ENCODE data around the gene KIF5A.
"Not testable (repeated sequence)": the region's sequence is repeated elsewhere in the genome, so short reads cannot be mapped to it uniquely, and the experiment has no call there.

Gene KIF5A

DNA sequence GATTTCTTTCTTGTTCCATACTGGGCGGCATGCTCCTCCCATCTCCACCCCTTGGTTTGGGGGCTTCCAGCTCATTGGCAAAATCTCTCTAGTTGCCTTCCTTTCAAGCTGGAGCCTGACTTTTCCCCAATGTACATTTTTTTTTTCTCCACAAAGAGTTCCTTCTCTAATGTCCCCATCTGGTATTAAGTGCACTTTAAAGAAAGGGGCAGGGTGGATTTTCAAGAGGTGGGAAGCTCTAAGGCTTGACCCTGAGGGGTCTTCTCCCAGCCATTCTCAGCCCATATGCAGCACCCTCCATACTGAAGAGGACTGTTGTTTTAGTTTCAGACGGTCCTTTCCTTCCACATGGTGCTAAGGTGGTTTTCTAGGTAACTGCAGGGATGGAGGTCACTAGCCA, 35.3 kb downstream of the KIF5A start:
- no peak for DNase-seq

DNA sequence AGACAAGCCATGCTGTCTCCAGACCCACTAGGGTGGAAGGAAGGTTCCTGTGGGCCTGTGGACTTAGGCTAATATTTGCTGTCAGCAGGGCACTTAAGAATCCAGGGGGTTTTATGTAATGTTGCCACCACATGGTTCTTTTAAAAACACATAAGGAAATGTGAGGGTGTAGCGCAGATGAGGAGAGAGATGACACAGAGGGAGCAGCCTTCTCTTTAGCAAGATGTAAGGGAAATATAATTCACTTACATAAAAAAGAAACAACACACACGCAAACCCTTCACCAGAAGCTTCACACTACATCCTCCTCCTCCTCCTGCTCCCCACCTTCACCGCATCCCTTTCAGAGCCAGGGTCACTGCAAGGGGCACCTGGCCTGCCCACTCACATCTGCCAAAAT, 36.3 kb downstream of the KIF5A start:
- DNase-seq: no peak

DNA sequence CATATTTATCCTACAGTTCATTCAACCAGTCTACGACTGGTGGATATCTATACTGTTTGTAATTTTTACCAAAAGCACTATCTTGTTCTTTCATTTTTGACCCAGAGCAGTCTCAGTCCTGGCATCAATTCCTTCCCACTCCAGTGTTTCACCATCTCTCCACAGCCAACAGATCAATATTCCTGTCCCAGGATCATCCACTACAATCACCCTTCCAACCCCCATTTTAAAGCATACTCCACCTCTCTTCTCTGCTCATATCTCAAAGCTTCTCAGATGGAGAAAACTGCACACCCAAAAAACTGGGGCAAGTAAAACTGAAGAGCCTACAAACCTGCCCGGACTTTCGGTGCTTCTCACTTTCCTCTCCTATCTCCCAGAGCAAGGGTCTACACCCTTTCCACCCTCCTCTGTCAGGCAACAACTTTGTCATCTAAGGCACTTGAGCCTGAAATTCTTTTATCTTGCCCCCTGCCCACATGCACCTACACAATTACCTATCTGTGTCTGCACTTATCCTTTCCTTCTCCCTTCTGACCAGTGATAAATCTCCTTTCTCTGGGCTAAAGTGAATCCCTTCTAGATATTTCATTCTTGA, 37.1 kb downstream of the KIF5A start:
- no peak for DNase-seq

DNA sequence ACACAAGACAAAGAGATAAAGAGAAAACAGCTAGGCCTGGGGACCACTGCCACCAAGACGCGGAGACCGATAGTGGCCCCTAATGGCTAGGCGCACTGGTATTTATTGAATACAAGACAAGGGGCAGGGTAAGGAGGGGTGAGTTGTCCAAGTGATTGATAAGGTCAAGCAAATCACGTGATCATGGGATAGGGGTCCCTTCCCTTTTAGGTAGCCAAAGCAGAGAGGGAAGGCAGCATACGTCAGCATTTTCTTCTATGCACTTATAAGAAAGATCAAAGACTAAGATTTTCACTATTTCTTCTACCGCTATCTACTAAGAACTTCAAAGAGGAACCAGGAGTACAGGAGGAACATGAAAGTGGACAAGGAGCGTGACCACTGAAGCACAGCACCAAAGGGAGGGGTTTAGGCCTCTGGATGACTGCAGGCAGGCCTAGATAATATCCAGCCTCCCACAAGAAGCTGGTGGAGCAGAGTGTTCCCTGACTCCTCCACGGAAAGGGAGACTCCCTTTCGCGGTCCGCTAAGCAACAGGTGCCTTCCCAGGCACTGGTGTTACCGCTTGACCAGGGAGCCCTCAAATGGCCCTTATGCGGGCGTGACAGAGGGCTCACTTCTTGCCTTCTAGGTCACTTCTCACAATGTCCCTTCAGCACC, 39.2 kb downstream of the KIF5A start:
- not testable (repeated sequence) for DNase-seq

DNA sequence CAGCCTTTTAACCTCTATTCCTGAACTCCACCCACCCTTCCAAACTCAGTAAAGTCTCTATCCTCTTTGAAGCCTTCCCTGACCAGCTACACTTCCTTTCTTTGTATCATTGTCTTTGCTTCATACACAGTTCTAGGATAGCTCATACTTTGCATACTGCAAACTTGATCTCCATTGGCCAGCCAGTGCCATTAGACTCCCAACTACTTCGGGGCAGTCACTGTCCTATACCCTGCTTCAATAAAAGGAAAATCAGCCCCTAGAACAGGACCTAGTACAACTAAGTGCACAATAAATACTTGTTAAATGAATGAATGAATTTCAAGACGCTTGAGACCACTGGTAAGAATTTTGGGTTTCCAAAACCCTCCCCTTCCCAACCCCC, 40.6 kb downstream of the KIF5A start:
- DNase-seq: no peak

DNA sequence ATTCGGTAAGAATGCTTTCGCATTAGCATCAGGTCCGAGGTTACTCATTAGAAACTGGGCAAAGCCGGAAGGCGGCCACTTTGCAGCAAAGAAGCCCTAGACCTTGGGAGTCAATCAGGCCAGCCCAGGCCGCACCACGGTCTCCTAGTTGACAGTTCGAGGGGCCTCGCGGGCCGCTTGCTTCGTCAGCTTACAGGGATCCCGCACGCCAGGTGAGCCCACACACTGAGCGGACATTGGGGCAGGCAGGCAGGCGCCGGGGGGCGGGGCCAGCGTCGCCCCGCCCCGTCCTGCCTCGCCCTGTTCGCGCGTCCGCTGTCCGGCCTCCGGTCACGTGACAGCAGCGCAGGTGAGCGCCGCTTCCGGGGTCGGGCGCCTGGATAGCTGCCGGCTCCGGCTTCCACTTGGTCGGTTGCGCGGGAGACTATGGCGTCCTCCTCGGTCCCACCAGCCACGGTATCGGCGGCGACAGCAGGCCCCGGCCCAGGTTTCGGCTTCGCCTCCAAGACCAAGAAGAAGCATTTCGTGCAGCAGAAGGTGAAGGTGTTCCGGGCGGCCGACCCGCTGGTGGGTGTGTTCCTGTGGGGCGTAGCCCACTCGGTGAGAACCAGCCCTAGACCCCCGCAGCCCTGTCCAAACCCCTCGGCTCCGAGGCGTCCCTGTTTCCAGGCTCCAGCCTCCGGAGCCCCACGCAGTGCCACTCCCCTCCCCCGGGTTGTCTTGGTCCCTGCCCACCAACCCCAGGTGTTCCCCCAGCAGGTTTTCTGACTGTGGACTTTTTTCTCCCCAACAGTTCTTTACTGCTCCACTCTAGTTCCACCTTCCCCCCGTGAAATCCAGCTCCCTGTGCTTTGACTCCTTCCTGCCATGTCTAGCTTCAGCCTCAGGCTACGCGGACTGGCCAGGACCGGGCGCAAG, 41.3 kb downstream of the KIF5A start, which contains the start of gene PIP4K2C:
Gene PIP4K2C (plus strand): TSS at position 329 of the 918 bp plus-strand sequence. CDS start 98 bp downstream, at position 427.
- peak; percentile 46 for DNase-seq

DNA sequence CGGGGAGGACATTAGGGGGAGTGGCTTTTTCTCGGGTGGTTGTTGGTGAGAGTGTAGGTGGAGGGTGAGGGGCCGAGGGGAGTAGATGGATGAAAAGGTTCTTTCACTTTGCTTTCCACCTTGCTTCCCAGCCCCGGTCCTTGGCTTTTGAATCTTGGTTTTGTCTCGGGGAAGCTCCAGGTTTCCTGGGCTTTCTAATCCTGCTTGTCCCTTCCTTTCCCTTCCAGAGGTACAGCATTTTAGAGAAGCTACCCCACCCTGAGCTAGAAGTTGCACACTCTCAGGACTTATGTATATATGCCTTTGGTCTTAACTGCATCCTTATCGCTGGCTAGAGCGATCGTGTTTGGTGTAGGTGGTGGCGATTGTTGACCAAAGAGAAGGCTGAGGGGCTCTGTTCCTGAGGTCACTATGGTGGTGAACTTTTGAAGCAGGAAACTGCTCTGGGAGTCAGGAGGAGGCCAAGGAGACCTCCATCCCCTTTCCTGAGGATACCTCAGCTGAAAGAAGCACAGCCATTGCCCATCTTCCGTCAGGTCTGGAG, 42.0 kb downstream of the KIF5A start:
- no peak for DNase-seq

DNA sequence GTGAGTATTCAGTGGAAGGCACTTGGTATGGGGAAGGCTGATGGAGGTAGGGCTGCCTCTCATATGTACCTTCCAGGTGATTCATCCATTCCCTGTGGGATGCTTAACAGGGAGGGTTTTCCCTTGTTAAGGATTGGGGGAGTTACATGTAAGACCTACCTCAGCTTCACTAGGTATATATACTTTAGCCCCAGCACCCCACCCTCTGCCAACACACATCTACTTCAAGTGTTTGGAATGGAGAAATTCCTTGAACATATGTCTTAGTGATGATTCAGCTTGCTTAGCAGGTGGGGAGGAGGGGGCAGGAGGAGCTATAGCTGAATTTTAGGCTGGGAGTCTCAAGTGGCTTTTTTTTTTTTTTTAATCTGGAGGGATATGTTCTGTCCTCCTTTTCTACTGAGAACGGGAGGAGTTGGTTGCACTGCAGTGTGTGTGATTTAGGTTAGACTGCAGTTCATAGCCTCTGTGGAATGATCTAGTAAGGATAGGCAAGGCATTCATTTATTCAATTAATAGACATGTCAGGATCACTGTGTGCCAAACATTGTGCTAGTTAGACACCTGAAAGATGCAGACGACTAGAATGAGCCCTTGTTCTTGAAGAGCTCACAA, 42.8 kb downstream of the KIF5A start:
- DNase-seq: no peak

DNA sequence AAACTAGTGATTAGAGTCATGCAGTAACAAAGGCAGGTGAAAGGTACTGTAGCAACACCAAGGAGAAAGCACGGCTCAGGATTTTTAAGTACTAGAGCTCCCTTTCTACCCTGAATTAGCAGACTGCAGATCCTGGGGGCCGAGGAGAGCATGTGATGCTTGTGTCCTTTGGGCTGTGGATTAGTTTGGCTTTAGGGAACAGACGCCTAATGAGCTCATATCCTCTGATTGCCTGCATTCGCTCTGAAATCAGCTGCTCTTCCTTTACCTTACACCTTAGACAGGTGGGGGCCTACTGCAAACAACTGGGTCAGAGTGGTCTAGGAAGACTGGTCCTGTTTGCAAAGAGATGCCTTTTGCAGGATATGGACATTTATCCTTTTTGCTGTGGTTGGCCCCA, 43.3 kb downstream of the KIF5A start:
- DNase-seq: no peak

DNA sequence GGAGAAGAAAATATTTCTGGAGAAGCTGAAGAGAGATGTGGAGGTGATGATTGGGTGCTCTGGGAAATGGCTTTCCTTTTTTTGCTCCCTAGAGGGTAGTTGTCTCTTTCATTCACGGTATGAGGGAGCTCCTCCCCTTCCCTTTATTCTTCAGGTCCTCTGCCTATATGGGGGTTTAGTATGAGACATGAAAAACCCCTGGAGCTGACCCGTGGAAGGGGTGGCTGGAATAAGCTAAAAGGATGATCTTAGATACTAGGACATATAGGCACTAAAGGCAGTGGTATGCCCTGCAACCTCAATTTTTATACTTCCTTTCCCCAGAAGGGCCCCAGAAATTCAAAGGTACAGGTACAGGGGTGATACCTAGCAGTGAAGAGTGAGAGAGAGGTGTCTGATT, 50.6 kb downstream of the KIF5A start:
- DNase-seq: no peak

DNA sequence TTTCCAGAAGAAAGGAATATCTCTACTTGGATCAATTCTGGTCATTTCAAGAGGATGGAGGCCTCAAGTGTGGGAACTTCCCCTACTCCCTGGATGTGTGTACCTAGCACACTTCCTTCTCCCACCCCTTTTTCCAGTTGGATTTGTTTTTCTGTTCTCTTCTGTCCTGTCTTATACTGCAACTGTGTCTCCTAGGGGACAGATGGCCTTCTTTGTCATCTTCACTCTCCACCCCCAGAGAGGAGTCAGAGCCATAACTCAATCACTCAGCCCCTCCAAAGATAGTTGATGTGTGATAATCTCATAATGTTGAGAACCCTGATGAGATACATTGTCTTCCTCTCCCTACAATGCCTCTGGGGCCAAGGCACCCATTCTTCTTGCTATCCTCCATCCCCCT, 52.7 kb downstream of the KIF5A start:
- no peak for DNase-seq

DNA sequence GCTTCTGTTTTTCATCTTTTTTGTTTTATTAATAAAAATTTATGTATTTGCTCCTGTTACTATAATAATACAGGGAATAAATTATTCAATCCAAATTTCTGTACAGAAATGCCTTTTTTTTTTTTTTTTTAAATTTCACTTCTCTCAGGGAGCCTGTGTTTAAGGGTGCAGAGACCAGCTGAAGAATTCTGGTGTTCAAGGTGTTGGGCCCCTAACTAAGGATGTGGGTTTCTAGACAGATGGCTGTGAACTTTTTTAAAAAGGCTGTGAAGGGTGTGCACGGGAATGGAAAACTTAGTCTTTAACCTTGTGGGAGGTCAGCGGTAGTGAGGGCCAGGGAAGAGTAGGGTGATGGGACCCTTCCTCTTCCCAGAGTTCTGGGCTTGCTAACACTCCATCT, 53.5 kb downstream of the KIF5A start:
- DNase-seq: no peak

DNA sequence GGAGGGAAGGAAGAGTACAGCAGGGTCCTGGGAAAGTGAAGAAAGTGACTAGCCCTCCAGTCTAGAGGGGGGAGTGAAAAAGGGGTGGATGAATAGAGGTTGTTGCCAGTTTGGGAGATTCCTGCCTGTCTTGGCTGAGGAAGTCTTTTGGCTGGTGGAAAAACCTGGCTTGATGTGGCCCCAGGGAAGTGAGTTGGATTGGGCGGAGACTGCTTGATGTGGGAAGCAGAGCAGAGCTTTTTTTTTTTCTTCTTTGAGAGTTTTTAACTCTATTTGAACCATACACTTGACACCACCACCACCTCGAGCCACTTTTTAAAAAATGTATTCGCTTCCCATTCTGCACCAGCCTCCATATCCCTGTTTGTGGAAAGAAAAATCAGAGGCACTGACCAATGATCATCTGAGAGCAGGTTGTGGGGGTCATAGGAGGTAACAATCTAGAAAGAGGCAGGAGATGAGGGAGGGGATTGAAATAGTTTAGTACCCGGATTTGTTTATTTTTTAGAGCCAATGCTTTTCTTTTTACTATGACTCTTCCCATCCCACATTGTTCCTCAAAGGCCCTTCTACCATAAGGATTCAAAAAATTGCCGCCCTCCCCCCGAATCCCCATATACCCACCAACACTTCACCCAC, 54.1 kb downstream of the KIF5A start:
- no peak for DNase-seq

DNA sequence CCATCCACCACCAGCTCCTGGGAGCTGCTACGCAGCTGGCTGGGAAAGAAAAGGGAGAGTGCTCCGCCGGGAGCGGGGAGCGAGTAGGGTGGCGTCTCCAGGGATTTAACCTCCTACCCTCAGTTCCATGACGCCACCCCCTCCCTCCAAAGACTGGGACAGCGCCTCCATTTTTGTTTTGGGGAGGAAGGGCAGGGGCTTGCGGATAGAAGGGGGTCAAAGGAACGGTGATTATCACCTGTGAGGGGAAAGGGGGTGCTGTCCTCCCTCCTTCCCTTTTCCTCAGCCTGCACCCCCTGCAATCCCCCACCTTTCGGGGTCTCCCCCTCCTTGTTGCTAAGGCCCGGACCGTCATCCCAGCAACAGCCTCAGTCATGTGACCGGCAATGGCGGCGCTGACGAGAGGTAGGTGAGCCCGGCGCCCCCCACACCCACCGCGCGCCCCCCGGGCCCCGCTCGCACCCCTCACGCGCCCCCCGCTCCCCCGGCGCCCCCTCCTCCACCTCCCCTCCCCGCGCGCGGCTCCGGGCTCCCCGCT, 54.7 kb downstream of the KIF5A start, which contains the start of gene DTX3:
Gene DTX3 (plus strand): TSS at position 371 of the 538 bp plus-strand sequence. CDS start 1,694 bp downstream, outside the sequence.
- no peak for DNase-seq

DNA sequence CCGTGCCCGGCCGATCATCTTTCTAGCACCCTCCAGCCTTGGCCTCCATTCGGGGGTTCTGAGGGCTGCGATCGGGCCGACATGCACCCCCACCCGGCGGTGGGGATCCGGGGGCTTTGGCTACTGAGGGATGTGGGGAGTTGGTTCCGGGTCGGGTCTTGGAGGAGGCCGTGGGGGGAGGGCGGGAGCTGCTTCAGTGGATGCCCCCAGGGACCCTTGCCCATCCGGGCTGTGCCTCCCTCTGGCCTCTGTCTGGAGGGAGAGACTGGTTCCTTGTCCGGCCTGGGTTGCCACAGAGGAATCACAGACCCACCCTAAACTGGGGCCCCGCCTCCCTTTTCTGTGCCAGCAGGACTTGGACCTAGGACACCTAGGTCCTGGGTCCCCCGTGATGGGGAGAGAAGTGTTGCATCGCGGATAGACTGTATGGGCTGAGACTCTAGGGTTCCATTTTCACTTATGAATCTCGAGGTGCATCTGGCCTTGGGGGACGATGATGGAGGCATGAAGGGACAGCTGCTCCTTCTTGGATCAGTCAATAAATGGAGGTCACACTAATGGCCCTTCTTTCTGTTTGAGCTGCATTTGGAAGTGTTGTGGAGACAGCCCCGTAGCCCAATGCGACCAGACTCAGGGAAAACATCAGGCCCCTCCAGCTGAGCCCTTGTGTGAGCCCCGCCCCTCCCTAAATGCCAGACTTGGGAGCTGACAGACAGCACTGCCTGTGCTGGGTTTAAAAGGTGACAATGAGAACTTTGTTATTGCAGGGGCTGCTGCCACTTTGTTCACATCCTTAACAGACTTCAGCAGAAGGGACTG, 55.4 kb downstream of the KIF5A start:
- no peak for DNase-seq

DNA sequence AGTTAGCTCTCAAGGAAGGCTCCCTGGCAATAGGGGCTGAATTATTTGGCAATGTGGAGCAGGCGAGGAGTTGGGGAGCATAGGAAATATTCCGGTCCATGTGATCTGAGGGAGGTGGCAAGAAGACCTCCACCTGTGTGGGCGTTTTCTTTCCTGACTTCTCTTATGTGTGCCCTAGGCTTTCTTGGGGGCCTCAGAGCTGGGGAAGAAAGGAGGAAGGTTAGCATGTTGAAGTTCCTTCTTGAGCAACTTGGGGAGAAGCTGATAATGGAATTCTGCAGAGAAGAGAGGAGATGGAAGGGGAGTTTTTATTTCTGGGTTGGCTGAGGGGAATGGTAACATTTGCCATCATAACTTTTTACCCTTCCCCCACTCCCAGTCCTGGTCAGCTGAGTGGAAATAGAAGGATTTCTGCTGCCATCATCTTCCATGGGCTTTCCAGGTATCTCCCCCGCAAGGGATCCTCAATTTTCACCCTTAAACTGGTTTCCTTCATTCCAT, 56.0 kb downstream of the KIF5A start:
- DNase-seq: no peak

DNA sequence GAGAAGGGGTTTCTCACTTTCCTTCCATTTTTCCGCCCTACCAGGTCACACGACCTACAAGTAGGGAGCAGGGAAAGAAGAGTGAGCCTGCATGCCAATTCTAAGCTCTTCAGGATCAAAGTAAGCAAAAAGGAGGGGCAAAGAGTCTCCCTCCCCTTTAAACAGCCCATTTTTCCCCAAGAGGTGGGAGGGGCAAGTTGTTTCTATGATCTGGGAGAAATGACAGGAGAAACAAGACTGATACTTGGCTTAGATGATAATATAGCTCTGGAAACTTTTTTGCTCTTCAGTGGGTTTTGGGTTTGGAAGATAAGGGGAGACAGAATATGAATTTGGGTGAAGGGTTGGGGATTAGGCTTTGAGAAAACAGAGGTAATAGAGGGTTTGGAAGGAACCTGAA, 56.6 kb downstream of the KIF5A start:
- DNase-seq: no peak

DNA sequence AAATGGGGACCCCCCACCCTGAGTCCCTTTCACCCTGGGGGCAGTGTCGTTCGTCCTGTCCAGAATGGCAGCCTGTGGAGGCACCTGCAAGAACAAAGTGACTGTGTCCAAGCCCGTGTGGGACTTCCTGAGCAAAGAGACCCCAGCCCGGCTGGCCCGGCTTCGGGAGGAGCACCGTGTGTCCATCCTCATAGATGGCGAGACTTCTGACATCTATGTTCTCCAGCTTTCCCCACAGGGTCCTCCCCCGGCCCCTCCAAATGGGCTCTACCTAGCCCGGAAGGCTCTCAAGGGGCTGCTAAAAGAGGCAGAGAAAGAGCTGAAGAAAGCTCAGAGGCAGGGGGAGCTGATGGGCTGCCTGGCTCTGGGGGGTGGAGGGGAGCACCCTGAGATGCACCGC, 57.0 kb downstream of the KIF5A start:
- no peak for DNase-seq

DNA sequence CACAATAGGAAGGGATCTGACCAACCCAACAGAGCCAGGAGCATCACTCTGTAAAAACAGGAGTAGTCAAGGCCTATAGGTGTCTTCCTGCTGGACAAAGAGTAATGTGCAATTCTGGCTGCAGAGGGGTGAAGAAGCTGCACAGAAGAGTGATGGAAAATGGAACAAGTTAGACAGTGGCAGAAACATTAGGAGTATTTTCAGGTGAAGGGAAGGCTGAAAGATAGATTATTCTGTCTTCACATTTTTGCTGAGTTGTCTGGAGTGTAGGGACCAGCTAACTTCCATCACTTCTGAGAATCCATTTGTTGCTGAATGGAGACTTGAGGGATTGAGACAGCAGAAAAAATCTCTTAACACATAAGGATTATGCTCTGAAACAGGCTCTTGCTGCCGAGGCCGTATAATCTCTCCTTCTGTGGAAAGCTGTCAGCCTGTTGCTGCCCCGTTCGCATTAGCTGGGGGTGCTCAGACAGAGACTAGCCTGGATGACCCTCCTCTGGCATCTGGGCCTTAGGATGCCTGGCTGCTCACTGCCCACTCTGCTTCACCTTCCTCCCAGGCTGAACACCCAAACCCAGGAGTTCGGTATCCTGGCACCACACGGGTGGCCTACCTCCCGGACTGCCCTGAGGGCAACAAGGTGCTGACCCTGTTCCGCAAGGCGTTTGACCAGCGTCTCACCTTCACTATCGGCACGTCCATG, 58.3 kb downstream of the KIF5A start:
- no peak for DNase-seq

DNA sequence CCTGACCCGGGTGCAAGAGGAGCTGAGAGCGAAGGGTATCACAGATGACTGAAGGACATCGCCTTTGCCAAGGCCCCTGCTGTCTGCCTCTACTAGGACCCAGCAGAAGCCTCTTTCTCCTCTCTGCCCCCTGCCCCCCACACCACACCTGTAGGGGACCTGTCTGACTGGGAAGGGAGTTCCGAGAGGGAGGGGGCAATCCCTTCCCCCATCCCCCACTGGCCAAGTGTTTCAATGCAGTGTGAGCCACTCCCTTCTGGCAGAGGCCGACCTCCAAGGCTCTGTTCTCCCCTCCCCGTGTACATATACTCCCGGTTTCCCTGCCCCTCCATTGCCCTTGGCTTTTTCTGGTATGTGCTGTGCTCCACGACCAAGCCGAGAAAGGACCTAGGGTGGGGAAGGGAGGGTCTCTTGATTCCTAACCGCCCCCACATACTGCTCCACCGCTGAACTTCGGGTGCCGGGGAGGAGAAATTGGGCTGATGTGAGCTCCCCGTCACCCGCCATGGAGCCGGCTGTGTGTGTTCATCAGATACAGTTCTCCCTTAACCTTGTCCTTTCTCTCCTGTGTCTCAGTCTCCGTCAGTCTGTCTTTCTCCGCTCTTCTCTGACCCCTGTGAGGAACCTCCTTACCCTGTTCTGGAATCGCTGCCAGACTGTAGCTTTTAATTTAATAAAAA, 59.4 kb downstream of the KIF5A start:
- DNase-seq: no peak
